B cell (primary cell): ENCODE results near the gene PRSS8. TPM values are rescaled to one million over a fixed set of nuclear protein-coding genes. Genes with fewer than 3 reads are reported as not detected.

Experiments
- ATAC-seq: fragments of 200-7000 bp; cut with Tn5 transposase; one replicate; pipeline ENCODE4 v1.10.0; 2021; ENCODE audit warnings: low read depth, mild to moderate bottlenecking, moderate number of reproducible peaks, moderate library complexity
- CTCF ChIA-PET: fragments of 350-600 bp; sonication (Branson Sonifier 250); formaldehyde crosslinking; loops from one replicate; lab custom pipeline; 2021; ENCODE audit warnings: antibody characterized with exemption, inconsistent platforms; lab: Charles Lee
- POLR2A ChIA-PET: fragments of 350-600 bp; sonication (Branson Sonifier 250); formaldehyde crosslinking; loops from one replicate; lab custom pipeline; 2021; ENCODE audit warnings: antibody characterized with exemption; lab: Charles Lee
- DNase-seq: peaks from one replicate; pipeline ENCODE4 v3.0.0; 2013
- H2AFZ ChIP-seq: 2 replicates; pipeline ENCODE4 v1.6.1; 2012; ENCODE audit warnings: mild to moderate bottlenecking, low read depth, low read length; ENCODE audit not compliant: insufficient read depth, poor library complexity, severe bottlenecking
- H3K27ac ChIP-seq, 2 donors: 1 replicate in 1 of 2; 2 replicates in 1 of 2; pipeline ENCODE4 v1.5.1; 2012 to 2013; ENCODE audit warnings: low read length in 2 of 2, mild to moderate bottlenecking in 2 of 2, moderate library complexity in 1 of 2
- H3K27me3 ChIP-seq, 4 experiments: fragments of 200-600 bp in 1 of 4; sonication (generic) in 1 of 4; replicated peaks in 1 of 4; 1 replicate in 2 of 4; 2 replicates in 2 of 4; pipeline versions ENCODE4 v1.6.1 to v1.7.0; 2013 to 2016; ENCODE audit warnings: low read length in 3 of 4, mild to moderate bottlenecking in 2 of 4, mixed read lengths in 1 of 4, moderate library complexity in 1 of 4; ENCODE audit not compliant: insufficient read depth in 4 of 4, control insufficient read depth in 3 of 4; ENCODE audit errors: control extremely low read depth in 1 of 4
- H3K36me3 ChIP-seq, 2 experiments: replicated peaks in 1 of 2; 1 replicate in 1 of 2; 2 replicates in 1 of 2; pipeline versions ENCODE4 v1.6.1 to v1.7.1; 2013; ENCODE audit warnings: low read length in 1 of 2; ENCODE audit not compliant: insufficient read depth in 2 of 2, control insufficient read depth in 1 of 2; ENCODE audit errors: control extremely low read depth in 1 of 2, extremely low read depth in 1 of 2
- H3K4me1 ChIP-seq, 2 donors: fragments of 200-600 bp in 1 of 2; sonication (generic) in 1 of 2; 1 replicate in 1 of 2; 2 replicates in 1 of 2; pipeline versions ENCODE4 v1.5.1 to v1.6.1; 2013 to 2017; ENCODE audit warnings: low read length in 2 of 2; ENCODE audit not compliant: control insufficient read depth in 2 of 2, insufficient read depth in 2 of 2
- H3K4me2 ChIP-seq: replicated peaks from 2 replicates; pipeline ENCODE3; 2012; ENCODE audit warnings: mild to moderate bottlenecking, low read depth, low read length; ENCODE audit not compliant: poor library complexity, severe bottlenecking
- H3K4me3 ChIP-seq, 5 experiments: fragments of 200-600 bp in 1 of 5; sonication (generic) in 1 of 5; 1 replicate in 3 of 5; 2 replicates in 2 of 5; pipeline versions ENCODE4 v1.5.1 to v1.7.0; 2011 to 2016; ENCODE audit warnings: low read length in 4 of 5, mild to moderate bottlenecking in 4 of 5, low read depth in 2 of 5, control low read depth in 1 of 5, moderate library complexity in 1 of 5; ENCODE audit not compliant: insufficient read depth in 1 of 5; ENCODE audit errors: control extremely low read depth in 1 of 5, extremely low read depth in 1 of 5
- H3K79me2 ChIP-seq: fragments of 200-600 bp; sonication (generic); one replicate; pipeline ENCODE4 v1.6.0; 2016; ENCODE audit warnings: low read length; ENCODE audit not compliant: control insufficient read depth, insufficient read depth
- H3K9ac ChIP-seq: fragments of 200-600 bp; sonication (generic); 2 replicates; pipeline ENCODE4 v1.6.1; 2017; ENCODE audit warnings: mild to moderate bottlenecking, low read length, moderate library complexity
- H3K9me3 ChIP-seq, 3 donors: one replicate each; pipeline versions ENCODE4 v1.6.1 to v1.7.1; 2013; ENCODE audit warnings: low read length in 2 of 3; ENCODE audit not compliant: control insufficient read depth in 2 of 3, insufficient read depth in 1 of 3; ENCODE audit errors: control extremely low read depth in 1 of 3
- H4K20me1 ChIP-seq: 2 replicates; pipeline ENCODE4 v1.6.0; 2012; ENCODE audit warnings: mild to moderate bottlenecking, low read length; ENCODE audit not compliant: insufficient read depth, control insufficient read depth, poor library complexity, severe bottlenecking
- H3K27ac Mint-ChIP-seq: one replicate; pipeline ENCODE4 v1.8.0; 2021; ENCODE audit warnings: mixed read lengths
- H3K27me3 Mint-ChIP-seq: one replicate; pipeline ENCODE4 v1.8.0; 2021; ENCODE audit warnings: mixed read lengths
- H3K4me1 Mint-ChIP-seq: one replicate; pipeline ENCODE4 v1.8.0; 2021; ENCODE audit warnings: mixed read lengths
- H3K4me3 Mint-ChIP-seq: one replicate; pipeline ENCODE4 v1.8.0; 2021; ENCODE audit warnings: mixed read lengths
- H3K9me3 Mint-ChIP-seq: one replicate; pipeline ENCODE4 v1.8.0; 2022; ENCODE audit warnings: mixed read lengths; ENCODE audit not compliant: insufficient read depth
- EZH2 ChIP-seq: IDR thresholded peaks from 2 replicates; pipeline ENCODE4 v1.6.1; 2012; ENCODE audit warnings: borderline replicate concordance, low read depth, mild to moderate bottlenecking, moderate library complexity, low read length; ENCODE audit not compliant: insufficient read depth, poor library complexity, severe bottlenecking
- WGBS: methylation state at CpG from one replicate; pipeline ENCODE4 v1.1.5; 2013; ENCODE audit warnings: missing lambda C conversion rate; ENCODE audit not compliant: insufficient coverage; 5-methylcytosine and 5-hydroxymethylcytosine counted together
- intact Hi-C: fragments of 100-400 bp; cut with micrococcal nuclease; formaldehyde crosslinking; loops from one replicate; pipeline ENCODE4 v1.10.0; 2022
- polyA plus RNA-seq: library from polyadenylated mRNA; depleted of rRNA; stranded (reverse); fragments of >200 nt; gene quantifications from 2 replicates; pipeline ENCODE4 v1.2.3, GENCODE V29; 2012
- total RNA-seq, 2 donors: library from RNA; stranded (reverse); fragments of 120-200 nt in 1 of 2; gene quantifications; 1 replicate in 1 of 2; 2 replicates in 1 of 2; pipeline versions ENCODE4 v1.2.3 to v1.2.4, GENCODE V29; 2013 to 2022
- TF ChIP-seq, protein P1 (sequence below): fragments of 200-600 bp; IDR thresholded peaks from one replicate; pipeline ENCODE4 v1.8.0; 2022; ENCODE audit warnings: antibody characterized with exemption, mild to moderate bottlenecking

The PRSS8 gene
- total and polyA plus RNA-seq, 2 donors (not counting 1 experiment from before 2014, with no cell fraction given), result not detected

DNA sequence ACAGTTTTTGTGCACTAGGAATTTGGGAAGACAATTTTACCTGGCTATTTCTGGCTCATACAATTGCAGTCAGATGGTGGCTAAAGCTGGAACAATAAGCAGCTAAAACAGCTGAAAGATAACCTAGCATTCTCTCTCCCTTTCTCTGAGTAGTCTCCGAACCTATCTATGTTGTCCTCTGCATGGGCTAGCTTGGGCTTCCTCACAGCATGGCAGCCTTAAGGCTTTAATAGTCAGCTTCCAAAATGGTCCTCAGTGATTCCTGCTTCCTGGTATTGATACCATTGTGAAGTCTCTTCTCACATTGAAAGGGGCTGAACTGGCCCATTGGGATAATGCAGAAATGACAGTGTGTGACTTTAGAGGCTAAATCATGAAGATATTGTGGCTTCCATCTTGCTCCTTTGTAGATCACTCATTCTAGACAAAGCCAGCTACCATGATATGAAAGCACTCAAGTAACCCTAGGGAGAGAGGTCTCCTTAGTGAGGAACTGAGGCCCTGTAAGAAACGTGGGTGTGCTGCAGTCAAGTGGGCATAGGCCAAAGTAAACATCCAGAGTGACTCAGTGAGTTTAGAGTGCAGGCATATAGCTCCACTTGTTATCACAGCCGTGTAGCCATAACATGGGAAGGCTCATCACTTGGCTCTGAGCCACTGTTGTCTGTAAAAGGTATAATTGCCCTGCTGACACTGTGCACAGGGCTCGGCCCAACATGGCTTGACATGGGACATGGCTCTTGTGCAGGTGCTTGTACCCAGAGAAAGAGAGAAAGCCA is 35.5 kb downstream of the PRSS8 start:
- Mint-ChIP-seq H3K27me3 (no peaks in the 10 kb centered on the region), H3K4me3 (no peak overlapping the region), H3K9me3 (no peaks in the 10 kb centered on the region), H3K27ac (no peak overlapping the region), H3K4me1 (peaks cover 10% of the 10 kb centered on the region)
- no peak for DNase-seq
- Histone ChIP-seq H3K4me2 (no peak overlapping the region), H2AFZ (no peak overlapping the region), H3K36me3 (no peaks in the 10 kb centered on the region), H3K79me2 (no peaks in the 10 kb centered on the region), H3K4me3 (no peak overlapping the region), H3K9ac (no peak overlapping the region), H4K20me1 (no peaks in the 10 kb centered on the region), H3K4me1 (peaks cover 8 to 13% of the 10 kb centered on the region in 2 donors), H3K9me3 (no peaks in the 10 kb centered on the region), H3K27me3 (no peaks in the 10 kb centered on the region), H3K27ac (no peak overlapping the region)
- 83% methylated on average over 4 of the region's 4 CpGs for WGBS
- ChIA-PET POLR2A (no interaction called here), CTCF (interaction anchor here (0.6 kb wide), 1 partner anchor 45 kb away, joined by 3 read pairs; no protein-coding TSS in a partner anchor)
- no peak for ATAC-seq
- TF ChIP-seq, protein P1, sequence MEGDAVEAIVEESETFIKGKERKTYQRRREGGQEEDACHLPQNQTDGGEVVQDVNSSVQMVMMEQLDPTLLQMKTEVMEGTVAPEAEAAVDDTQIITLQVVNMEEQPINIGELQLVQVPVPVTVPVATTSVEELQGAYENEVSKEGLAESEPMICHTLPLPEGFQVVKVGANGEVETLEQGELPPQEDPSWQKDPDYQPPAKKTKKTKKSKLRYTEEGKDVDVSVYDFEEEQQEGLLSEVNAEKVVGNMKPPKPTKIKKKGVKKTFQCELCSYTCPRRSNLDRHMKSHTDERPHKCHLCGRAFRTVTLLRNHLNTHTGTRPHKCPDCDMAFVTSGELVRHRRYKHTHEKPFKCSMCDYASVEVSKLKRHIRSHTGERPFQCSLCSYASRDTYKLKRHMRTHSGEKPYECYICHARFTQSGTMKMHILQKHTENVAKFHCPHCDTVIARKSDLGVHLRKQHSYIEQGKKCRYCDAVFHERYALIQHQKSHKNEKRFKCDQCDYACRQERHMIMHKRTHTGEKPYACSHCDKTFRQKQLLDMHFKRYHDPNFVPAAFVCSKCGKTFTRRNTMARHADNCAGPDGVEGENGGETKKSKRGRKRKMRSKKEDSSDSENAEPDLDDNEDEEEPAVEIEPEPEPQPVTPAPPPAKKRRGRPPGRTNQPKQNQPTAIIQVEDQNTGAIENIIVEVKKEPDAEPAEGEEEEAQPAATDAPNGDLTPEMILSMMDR, result no peak
- no peak for TF ChIP-seq EZH2
- intact Hi-C loops, result loop anchor here (10.0 kb wide), 1 partner anchor 85 kb away; the partner anchor contains the start of gene FUS
